ENCODE data around the gene PPP1R37.
A peak's percentile ranks its signal among the peaks of the same experiment; 100 is the strongest.

The PPP1R37 gene

DNA sequence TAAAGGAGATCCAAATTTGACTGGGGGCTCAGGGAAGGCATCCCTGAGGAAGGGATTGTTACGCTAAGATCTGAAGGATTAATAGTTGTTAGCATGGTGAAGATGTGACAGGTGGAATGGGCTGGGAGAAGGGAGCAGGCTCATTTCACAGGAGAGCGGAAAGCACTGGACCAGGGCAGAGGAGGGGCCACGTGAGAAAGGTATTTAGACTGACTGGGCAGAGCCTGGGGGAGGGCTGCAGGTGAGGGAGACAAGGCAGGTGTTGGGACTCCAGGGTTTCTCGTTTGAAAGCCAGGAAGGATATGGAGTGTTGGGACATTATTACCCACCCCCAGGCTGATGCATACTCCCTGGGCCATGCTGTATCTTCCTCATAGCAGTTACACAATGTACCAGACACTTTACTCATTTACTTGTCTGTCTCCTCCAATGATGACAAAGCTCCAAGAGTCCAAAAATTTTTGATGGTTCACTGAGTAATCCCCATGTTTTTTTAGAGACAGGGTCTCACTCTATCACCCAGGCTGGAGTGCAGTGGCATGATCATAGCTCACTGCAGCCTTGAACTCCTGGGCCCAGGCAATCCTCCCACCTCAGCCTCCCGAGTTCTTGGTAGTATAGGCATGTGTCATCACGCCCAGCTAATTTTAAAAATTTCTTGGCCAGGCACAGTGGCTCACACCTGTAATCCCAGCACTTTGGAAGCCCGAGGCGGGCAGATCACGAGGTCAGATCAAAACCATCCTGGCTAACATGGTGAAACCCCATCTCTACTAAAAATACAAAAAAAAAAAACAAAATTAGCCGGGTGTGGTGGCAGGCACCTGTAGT lies 82.8 kb downstream of the PPP1R37 start:
- no peak for DNase-seq

DNA sequence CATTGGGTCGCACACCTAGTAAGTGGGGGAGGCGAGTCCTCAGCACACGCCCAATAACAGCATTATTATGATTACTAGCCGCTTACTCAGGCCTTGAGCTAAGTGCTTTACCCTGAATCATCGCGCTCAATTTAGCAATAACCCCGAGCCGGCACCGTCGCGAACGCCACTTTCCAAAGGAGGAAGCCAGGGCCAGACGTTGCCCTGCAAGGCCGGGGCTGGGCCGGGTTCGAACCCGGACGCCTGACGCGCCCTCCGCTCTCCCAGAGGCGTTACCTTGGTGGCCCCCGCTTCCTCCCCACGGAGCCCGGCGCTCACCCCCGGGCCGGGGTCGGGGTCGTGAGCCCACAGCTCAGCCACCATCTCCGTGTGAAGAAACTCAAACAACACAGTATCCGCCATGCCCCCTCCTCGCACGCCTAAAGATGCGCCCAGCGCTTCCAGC lies 84.9 kb downstream of the PPP1R37 start, which contains the start of gene TRAPPC6A:
Gene TRAPPC6A, minus strand, starts transcription at position 421 of the 445 bp plus-strand sequence. Its CDS starts 19 bp downstream, at position 402.
- DNase-seq: peak in 1 of 4 experiments; percentile 61

DNA sequence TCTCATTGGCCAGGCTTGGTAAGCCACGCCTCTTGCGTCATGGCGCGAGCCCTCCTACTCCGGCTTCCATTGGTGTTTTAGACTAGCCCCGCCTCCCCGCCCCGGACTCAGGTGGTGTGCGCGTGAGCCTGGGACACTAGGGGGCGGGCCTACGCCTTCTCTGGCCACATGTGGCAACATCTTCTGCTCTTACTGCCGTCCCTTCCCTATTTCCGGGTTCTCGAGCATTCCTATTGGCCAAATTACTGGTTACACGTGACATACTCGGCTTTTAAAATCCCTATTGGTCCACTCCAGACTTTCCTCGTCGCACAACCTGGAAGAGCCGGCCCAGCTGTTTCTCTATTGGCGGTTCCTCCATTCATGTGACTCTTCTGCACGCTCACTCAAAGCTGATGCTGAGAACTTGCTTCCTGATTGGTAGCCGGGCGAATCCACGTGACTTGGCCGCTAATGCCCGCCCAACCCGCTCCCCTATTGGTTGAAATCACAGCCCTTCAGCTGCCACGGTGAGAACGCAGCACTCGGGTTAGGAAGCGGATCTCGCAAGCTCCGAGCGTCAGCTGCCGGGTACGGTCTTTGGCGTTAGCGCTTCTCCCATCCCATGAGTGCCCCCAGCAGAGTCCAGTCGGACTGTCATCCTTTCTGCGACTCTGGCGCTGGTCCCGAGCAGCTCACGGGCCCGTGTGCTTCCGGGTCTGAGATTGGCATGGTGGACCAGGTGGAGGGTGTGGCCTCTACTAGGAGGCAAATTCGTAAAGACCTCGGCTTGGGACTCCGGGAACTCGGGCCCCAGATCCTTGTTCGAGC lies 85.5 kb downstream of the PPP1R37 start, which contains the start of gene BLOC1S3:
Gene BLOC1S3, plus strand, starts transcription at position 523 of the 810 bp plus-strand sequence. CDS start 513 bp downstream, outside the sequence.
- DNase-seq: peak; percentile 96 to 99 (median 97)

DNA sequence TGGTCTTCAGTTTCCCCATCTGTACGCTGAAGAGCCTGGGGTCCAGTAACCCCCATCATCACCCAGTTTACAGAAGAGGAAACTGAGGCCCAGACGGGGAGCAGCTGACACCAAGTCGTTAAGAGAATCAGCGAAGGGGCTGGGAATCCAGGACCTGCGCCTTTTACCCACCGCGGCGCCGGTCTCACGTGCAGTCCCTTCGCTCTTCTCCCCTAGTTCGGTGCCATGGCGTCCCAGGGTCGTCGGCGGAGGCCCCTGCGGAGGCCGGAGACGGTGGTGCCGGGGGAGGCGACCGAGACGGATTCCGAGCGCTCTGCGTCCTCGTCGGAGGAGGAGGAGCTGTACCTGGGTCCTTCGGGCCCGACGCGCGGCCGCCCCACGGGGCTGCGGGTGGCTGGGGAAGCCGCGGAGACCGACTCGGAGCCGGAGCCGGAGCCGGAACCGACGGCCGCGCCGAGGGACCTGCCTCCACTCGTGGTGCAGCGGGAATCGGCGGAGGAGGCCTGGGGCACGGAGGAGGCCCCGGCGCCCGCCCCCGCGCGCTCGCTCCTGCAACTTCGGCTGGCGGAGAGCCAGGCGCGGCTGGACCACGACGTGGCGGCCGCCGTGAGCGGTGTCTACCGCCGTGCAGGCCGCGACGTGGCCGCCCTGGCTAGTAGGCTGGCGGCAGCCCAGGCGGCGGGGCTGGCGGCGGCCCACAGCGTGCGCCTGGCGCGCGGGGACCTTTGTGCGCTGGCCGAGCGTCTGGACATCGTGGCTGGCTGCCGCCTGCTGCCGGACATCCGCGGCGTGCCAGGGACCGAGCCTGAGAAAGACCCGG lies 86.3 kb downstream of the PPP1R37 start:
- DNase-seq: peak in 1 of 4 experiments; percentile 27

DNA sequence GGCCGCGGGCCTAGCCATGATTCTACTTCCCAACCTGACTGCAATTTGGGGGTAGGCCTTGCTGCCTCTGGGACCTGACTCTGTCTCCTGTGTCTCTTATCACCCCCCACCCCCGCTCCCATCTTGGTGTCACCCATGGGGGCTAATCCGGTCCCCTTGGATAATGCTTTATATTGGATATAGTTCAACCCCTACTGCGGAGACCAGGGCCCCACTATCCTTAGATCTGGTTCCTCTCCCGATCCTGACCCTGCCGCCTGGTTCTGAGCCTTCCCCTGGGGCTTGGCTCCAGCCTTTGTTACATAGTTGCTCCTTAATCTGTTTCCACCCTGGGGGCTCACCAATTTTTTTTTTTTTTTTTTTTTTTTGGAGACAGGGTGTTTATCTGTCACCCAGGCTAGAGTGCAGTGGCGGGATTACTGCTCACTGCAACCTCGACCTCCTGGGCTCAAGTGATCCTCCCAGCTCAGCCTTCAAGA lies 87.0 kb downstream of the PPP1R37 start:
- no peak for DNase-seq

DNA sequence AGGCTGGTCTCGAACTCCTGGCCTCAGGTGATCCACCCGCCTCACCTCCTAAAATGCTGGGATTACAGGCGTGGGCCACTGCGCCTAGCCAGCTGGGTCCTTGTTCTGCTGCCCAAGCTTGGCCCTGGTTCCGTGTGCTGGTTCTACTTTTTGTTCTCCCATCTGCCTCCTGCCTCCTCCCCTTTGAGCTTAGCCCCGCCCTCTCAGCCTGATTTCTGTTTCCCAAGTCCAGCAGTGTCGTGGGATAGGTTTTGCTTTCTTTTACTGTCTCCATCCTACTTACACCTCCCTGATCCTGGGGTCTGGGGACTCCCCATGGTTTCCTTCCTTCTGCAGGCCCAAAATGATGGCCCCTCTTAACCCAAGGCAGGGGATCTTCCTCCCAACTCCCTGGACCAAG lies 88.0 kb downstream of the PPP1R37 start:
- no peak for DNase-seq

DNA sequence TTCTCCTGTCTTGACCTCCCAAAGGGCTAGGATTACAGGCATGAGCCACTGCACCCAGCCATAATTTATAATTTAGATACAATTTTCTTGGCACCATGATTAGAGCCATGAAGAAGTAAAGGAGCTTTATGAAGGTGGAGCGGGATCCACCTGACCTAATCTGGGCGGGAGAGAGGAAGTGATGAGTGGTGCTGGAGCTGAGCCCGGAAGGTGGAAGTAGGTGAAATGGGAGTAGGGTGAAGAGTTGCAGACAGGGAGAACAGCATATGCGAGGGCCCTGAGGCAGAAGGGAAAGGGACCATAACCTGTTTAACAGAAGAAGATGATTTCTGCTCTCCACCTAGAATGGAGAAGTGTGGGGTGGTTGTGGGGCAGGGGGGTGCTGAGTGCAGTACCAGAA lies 89.8 kb downstream of the PPP1R37 start:
- no peak for DNase-seq

DNA sequence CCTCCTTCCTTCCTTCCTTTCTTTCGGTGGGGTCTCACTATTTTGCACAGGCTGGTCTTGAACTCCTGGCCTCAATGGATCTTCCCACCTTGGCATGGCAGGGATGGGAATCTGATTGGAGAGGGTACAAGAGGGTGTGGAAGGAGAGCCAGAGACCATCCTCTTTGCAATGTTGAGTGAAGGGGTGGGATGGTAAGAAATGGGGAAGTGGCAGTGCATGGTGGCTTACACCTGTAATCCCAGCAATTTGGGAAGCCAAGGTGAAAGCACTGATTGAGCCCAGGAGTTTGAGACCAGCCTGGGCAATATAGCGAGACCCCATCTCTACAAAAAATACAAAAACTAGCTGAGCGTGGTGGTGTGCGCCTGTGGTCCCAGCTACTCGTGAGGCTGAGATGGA lies 91.1 kb downstream of the PPP1R37 start:
- DNase-seq: no peak

DNA sequence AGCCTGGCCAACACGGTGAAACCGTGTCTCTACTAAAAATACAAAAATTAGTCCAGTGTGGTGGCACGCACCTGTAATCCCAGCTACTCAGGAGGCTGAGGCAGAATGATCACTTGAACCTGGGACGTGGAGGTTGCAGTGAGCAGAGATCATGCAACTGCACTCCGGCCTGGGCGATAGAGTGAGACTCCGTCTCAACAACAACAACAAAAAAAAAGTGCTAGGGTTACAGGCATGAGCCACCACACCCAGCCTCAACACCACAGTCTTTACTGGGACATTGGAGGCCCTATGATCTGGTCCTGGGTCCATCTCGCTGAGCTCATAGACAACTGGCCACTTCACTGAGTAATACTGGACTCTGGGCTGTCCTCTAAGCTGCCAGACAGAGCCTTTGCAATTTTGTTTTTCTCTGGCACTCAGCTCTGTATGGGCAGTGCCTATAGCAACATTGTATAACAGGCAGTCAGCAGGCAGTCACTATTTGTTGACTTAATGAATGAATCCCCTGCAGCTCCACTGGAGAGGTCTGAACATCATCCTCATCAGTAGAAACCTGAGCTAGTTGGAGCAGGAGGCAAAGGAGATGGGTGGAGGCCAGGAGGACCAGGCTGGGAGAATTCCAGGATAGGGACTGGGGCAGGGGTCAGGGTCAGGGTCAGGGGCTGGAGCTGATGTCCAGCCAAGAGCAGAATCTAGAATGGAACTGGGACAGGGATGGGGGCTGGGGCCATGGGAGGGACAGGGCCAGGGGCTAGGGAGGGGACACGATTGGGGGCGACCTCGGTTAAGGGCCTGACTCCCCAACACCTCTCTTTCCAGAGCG lies 93.7 kb downstream of the PPP1R37 start:
- no peak for DNase-seq

DNA sequence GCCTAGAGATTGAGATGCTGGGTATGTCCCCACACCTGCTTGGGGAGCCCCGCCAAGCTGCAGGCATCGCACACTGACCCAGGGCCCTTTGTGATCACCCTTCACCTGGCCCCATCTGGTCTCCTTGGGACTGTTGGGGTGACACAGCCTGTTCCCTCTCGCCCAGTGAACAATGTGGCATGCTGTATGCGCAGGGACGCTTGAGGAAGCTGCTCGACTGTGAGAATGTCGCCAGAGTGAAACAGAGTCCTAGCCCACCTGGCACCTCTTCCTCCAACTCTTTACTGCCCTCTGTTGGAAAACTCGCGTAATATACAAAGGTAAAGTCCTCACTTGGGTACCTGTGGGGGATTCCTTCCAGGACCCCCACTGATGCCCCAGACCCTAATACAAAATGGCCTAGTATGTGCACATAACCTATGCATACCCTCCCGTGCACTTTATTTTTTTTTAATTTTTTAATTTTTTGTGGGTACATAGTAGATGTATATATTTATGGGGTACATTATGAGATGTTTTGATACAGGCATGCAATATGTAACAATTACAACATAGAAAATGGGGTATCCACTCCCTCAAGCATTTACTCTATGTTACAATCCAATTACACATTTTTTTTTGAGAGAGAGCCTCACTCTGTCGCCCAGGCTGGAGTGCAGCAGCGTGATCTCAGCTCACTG lies 94.6 kb downstream of the PPP1R37 start:
- DNase-seq: no peak

DNA sequence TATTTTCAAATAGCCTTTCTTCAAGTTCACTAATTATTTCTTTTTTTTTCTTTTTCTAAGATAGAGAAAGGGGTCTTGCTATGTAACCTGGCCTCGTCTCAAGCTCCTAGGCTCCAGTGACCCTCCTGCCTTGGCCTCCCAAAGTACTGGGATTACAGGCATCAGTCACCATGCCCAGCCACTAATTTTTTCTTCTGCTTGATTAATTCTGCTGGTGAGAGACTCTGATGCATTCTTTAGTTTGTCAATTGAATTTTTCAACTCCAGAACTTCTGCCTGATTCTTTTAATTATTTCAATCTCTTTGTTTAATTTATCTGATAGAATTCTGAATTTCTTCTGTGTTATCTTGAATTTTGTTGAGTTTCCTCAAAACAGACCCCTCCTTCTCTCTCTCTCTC lies 97.0 kb downstream of the PPP1R37 start:
- DNase-seq: no peak

DNA sequence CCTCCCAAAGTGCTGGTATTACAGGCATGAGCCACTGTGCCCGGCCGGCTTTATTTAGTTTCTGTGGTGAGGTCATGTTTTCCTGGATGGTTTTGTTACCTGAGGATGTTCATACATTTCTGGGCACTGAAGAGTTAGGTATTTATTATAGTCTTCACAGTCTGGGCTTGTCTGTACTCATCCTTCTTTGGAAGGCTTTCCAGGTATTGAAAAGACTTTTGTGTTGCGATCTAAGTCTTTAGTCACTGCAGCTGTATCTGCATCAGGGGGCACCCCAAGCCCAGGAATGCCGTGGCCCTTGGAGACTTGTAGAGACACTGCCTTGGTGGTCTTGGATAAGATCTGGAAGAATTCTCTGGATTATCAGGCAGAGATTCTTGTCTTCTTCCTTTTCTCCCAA lies 98.4 kb downstream of the PPP1R37 start:
- DNase-seq: no peak

DNA sequence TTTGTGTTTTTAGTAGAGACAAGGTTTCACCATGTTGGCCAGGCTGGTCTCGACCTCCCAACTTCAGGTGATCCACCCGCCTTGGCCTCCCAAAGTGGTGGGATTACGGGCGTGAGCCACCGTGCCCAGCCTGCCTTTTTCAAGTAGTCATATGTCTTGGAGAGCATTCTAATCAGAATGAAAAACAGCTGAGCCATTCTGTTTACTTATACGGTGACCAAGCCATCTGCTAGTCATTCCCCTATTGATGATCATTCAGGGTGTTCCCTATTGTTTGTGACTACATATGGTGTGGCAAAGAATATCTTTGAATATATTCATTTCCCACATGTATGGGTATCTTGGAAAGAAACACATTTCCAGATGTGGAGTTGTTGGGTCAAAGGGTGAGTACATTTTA lies 102.8 kb downstream of the PPP1R37 start:
- no peak for DNase-seq
